Measurements from ENCODE around the gene GCLM. TPM values are rescaled to one million over a fixed set of nuclear protein-coding genes. Genes with fewer than 3 reads are reported as not detected.
"Not testable (repeated sequence)": the region's sequence is repeated elsewhere in the genome, so short reads cannot be mapped to it uniquely, and the experiment has no call there.

GCLM gene
- polyA plus RNA-seq, 3 donors = 1.2 to 4.4 (median 3.2) TPM

GRCh38 chr1:93917302-93917701, 8.1 kb upstream of the GCLM start:
- H4K20me1 ChIP-seq (ENCODE audit: insufficient read depth, low read length) = no peaks in the 10 kb centered on the region
- H2AFZ ChIP-seq (ENCODE audit: insufficient read depth, low read depth, low read length, poor library complexity, severe bottlenecking) = no peak overlapping the region
- no peaks in the 10 kb centered on the region for H3K79me2 ChIP-seq (ENCODE audit: insufficient read depth, low read length)
- H3K9me3 ChIP-seq (replicated peaks in 1 of 2; ENCODE audit: control insufficient read depth in 1 of 2, insufficient read depth in 1 of 2, low read length in 2 of 2) = peaks cover 0 to 6% of the 10 kb centered on the region in 2 donors
- H3K9ac ChIP-seq (ENCODE audit: insufficient read depth, low read length, poor library complexity, severe bottlenecking) = no peak overlapping the region
- H3K4me1 Mint-ChIP-seq = no peaks in the 10 kb centered on the region
- H3K4me3 Mint-ChIP-seq = no peak overlapping the region
- no peak overlapping the region for H3K4me2 ChIP-seq (replicated peaks; ENCODE audit: extremely low read depth, low read length, poor library complexity, severe bottlenecking)
- WGBS (ENCODE audit: insufficient coverage) = 100% methylated on average over 1 of the region's 10 CpGs
- intact Hi-C loops (cut with micrococcal nuclease) = no loop called here
- no peak overlapping the region for H3K4me3 ChIP-seq (replicated peaks in 1 of 3; ENCODE audit: low read depth in 2 of 3, low read length in 3 of 3)
- peaks cover 2 to 11% (median 3%) of the 10 kb centered on the region in 7 donors for H3K9me3 Mint-ChIP-seq
- H3K36me3 ChIP-seq (replicated peaks in 1 of 2; ENCODE audit: control insufficient read depth in 1 of 2, insufficient read depth in 2 of 2, low read length in 2 of 2) = no peaks in the 10 kb centered on the region
- no peak for DNase-seq
- no peaks in the 10 kb centered on the region for H3K4me1 ChIP-seq (ENCODE audit: control insufficient read depth in 1 of 2, insufficient read depth in 2 of 2, low read length in 2 of 2)
- no peaks in the 10 kb centered on the region for H3K27me3 ChIP-seq (ENCODE audit: control insufficient read depth in 2 of 2, insufficient read depth in 2 of 2, low read length in 2 of 2)
- peaks cover 5 to 14% (median 11%) of the 10 kb centered on the region in 3 donors for H3K27me3 Mint-ChIP-seq (ENCODE audit: low read depth in 3 of 3)
- TF ChIP-seq CTCF (IDR thresholded peaks at IDR 0.05) = no peak
- H3K27ac ChIP-seq (ENCODE audit: low read depth in 1 of 2, low read length in 2 of 2) = no peak overlapping the region
- no peaks in the 10 kb centered on the region for H3K36me3 Mint-ChIP-seq
- no peak overlapping the region for H3K27ac Mint-ChIP-seq

GRCh38 chr1:93910880-93911279, 1.6 kb upstream of the GCLM start:
- H3K4me3 Mint-ChIP-seq; H4K20me1 ChIP-seq (ENCODE audit: insufficient read depth, low read length); intact Hi-C loops (cut with micrococcal nuclease); H3K9me3 Mint-ChIP-seq; H3K9ac ChIP-seq (ENCODE audit: insufficient read depth, low read length, poor library complexity, severe bottlenecking); H3K36me3 ChIP-seq (replicated peaks in 1 of 2; ENCODE audit: control insufficient read depth in 1 of 2, insufficient read depth in 2 of 2, low read length in 2 of 2); H3K4me3 ChIP-seq (replicated peaks in 1 of 3; ENCODE audit: low read depth in 2 of 3, low read length in 3 of 3); H3K27ac ChIP-seq (ENCODE audit: low read depth in 1 of 2, low read length in 2 of 2); H3K27ac Mint-ChIP-seq; H3K36me3 Mint-ChIP-seq; H3K9me3 ChIP-seq (replicated peaks in 1 of 2; ENCODE audit: control insufficient read depth in 1 of 2, insufficient read depth in 1 of 2, low read length in 2 of 2); H3K4me2 ChIP-seq (replicated peaks; ENCODE audit: extremely low read depth, low read length, poor library complexity, severe bottlenecking); DNase-seq; H2AFZ ChIP-seq (ENCODE audit: insufficient read depth, low read depth, low read length, poor library complexity, severe bottlenecking); H3K27me3 ChIP-seq (ENCODE audit: control insufficient read depth in 2 of 2, insufficient read depth in 2 of 2, low read length in 2 of 2): not testable (repeated sequence)
- Histone ChIP-seq H3K4me1 (ENCODE audit: control insufficient read depth in 1 of 2, insufficient read depth in 2 of 2, low read length in 2 of 2) (peaks cover 9 to 21% of the 10 kb centered on the region in 2 donors), H3K79me2 (ENCODE audit: insufficient read depth, low read length) (peaks cover 21% of the 10 kb centered on the region)
- Mint-ChIP-seq H3K27me3 (ENCODE audit: low read depth in 3 of 3) (peaks cover 6 to 13% (median 12%) of the 10 kb centered on the region in 3 donors), H3K4me1 (peaks cover 18% of the 10 kb centered on the region)
- no CpG with 5 or more reads among the region's 3 CpGs for WGBS (ENCODE audit: insufficient coverage)

All from CD14-positive monocyte (primary cell).